ENCODE measurements around the gene APOA5. TPM values are rescaled to one million over a fixed set of nuclear protein-coding genes. Genes with fewer than 3 reads are reported as not detected.
"Not testable (repeated sequence)": the region's sequence is repeated elsewhere in the genome, so short reads cannot be mapped to it uniquely, and the experiment has no call there.

Gene APOA5
- total and polyA plus RNA-seq, 4 donors = not detected

DNA sequence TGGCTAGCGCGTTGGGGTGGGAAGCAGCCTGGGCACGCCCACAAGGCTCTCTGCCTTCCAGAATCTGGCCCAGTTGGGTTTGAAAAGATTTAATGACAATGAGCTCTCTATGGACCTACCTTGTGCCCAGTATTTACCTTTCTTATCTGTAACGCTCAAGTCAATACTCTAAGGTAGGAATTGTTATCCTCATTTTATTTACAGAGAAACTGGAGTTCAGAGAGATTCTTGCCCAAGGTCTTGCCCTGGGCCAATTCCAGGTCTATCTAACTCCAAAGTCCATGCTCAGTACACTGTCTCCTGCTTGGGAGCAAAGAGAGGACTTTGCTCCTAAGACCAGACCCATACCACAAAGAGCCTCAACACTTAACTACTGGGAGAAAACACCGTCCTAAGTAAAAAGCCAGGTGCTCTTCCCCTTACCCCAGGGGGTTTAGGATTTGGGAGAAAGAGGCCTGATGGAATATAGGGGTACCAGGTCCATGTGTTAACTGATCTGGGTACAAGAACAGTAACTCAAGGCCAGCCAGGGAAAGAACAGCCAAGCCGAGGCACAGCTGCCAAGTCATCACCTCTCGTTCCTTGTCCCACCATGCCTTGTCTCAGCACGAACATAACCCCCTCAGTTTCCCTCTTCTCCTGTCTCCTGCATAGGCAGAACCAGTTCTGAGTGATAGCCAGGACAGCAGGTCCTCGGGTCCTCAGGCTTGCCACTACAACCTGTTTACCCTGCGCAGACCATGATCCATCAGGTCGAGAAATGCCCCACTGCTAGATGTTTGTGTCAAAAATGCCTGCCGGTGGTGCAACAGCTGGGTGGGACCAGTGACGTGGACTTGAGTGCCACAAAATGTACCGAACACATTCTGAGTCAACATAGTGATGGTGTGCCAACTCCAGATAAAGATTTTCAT lies 16.8 kb upstream of the APOA5 start:
- no peaks in the 10 kb centered on the region for H3K27me3 ChIP-seq (ENCODE audit: control insufficient read depth in 1 of 2, insufficient read depth in 2 of 2, low read length in 1 of 2)
- no peak overlapping the region for H3K4me3 ChIP-seq (ENCODE audit: low read length in 2 of 2)
- ATAC-seq (ENCODE audit: low FRiP score) (no peak), DNase-seq (no peak)
- no peak overlapping the region for H3K27ac ChIP-seq (ENCODE audit: low read depth in 1 of 2, low read length in 2 of 2)
- no peaks in the 10 kb centered on the region for H3K36me3 ChIP-seq (ENCODE audit: control insufficient read depth in 1 of 2, insufficient read depth in 2 of 2, low read length in 1 of 2)
- 75 to 79% methylated on average over 14 of the region's 14 CpGs for WGBS, 2 donors
- intact Hi-C loops (cut with DNase I) = no loop called here
- H3K4me1 ChIP-seq (ENCODE audit: control insufficient read depth in 1 of 2, insufficient read depth in 2 of 2, low read length in 2 of 2) = no peaks in the 10 kb centered on the region
- H3K9me3 ChIP-seq (ENCODE audit: control insufficient read depth, low read length) = peaks cover 2% of the 10 kb centered on the region

DNA sequence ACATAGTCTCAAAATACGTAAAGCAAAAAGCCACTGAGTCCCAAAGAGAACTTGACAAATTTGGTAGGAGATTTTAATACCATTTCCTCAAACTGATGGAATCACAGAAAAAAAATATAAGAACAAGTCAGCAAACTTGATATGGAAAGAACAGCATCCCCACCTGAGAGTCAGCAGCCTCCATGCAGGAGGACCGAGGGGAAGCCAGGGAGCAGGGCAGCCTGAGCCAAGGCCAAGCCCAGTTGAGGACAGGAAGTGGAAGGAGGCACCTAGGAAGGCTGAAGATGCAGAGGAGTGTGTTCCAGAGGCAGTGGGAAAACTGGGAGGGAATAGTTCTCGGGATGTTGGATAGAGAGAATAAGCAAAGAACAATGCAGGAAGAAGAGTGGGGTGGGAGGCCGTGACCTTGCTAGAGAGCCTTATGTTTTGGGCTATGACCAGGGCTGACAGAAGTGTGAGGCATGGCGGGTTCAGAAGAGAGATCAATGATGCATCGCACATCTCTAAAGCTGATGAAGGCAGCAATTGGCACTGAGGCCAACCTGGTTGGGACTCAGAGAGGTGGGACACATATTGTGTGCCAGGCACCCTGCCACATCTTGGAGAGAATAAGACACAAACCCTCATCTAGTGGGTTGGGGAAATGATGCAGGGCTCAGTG lies 16.1 kb upstream of the APOA5 start:
- Histone ChIP-seq H3K27ac (ENCODE audit: low read depth in 1 of 2, low read length in 2 of 2) (no peak overlapping the region), H3K27me3 (ENCODE audit: control insufficient read depth in 1 of 2, insufficient read depth in 2 of 2, low read length in 1 of 2) (no peaks in the 10 kb centered on the region), H3K4me3 (ENCODE audit: low read length in 2 of 2) (no peak overlapping the region), H3K36me3 (ENCODE audit: control insufficient read depth in 1 of 2, insufficient read depth in 2 of 2, low read length in 1 of 2) (no peaks in the 10 kb centered on the region), H3K4me1 (ENCODE audit: control insufficient read depth in 1 of 2, insufficient read depth in 2 of 2, low read length in 2 of 2) (no peaks in the 10 kb centered on the region), H3K9me3 (ENCODE audit: control insufficient read depth, low read length) (no peaks in the 10 kb centered on the region)
- intact Hi-C loops (cut with DNase I) = no loop called here
- DNase-seq (no peak), ATAC-seq (ENCODE audit: low FRiP score) (no peak)
- WGBS, 2 donors = 92 to 96% methylated on average over 6 of the region's 6 CpGs

DNA sequence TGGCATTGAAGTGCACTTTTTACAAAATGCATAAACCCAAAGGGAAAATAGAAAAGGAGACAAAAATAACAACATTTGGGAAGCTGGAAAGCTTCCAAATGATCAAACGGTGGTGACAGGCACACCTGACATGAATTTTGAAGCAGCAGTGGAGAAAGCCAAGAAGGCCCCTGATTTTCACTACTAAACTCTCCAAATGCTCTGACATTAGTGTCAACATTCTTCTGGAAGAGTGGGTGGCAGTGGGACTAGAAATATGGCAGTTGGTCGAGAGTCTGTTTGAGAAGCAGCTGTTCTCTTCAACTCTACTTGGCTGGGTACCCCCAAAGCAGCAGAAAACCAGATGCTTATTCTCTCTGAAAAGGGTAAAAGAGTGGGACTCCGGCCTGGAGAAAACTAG lies 12.3 kb upstream of the APOA5 start:
- no peak overlapping the region for H3K4me3 ChIP-seq (ENCODE audit: low read length in 2 of 2)
- intact Hi-C loops (cut with DNase I) = no loop called here
- ATAC-seq (ENCODE audit: low FRiP score) (no peak), DNase-seq (no peak)
- H3K9me3 ChIP-seq (ENCODE audit: control insufficient read depth, low read length) = no peaks in the 10 kb centered on the region
- no peak overlapping the region for H3K27ac ChIP-seq (ENCODE audit: low read depth in 1 of 2, low read length in 2 of 2)
- H3K4me1 ChIP-seq (ENCODE audit: control insufficient read depth in 1 of 2, insufficient read depth in 2 of 2, low read length in 2 of 2) = no peaks in the 10 kb centered on the region
- no peaks in the 10 kb centered on the region for H3K27me3 ChIP-seq (ENCODE audit: control insufficient read depth in 1 of 2, insufficient read depth in 2 of 2, low read length in 1 of 2)
- 46% methylated on average over 3 of the region's 3 CpGs for WGBS, 2 donors
- no peaks in the 10 kb centered on the region for H3K36me3 ChIP-seq (ENCODE audit: control insufficient read depth in 1 of 2, insufficient read depth in 2 of 2, low read length in 1 of 2)

GRCh38 chr11:116801662-116802061 lies 10.0 kb upstream of the APOA5 start:
- H3K9me3 ChIP-seq (ENCODE audit: control insufficient read depth, low read length); H3K4me1 ChIP-seq (ENCODE audit: control insufficient read depth in 1 of 2, insufficient read depth in 2 of 2, low read length in 2 of 2); H3K27ac ChIP-seq (ENCODE audit: low read depth in 1 of 2, low read length in 2 of 2); ATAC-seq (ENCODE audit: low FRiP score); DNase-seq; H3K27me3 ChIP-seq (ENCODE audit: control insufficient read depth in 1 of 2, insufficient read depth in 2 of 2, low read length in 1 of 2); intact Hi-C loops (cut with DNase I); H3K4me3 ChIP-seq (ENCODE audit: low read length in 2 of 2); H3K36me3 ChIP-seq (ENCODE audit: control insufficient read depth in 1 of 2, insufficient read depth in 2 of 2, low read length in 1 of 2): not testable (repeated sequence)

DNA sequence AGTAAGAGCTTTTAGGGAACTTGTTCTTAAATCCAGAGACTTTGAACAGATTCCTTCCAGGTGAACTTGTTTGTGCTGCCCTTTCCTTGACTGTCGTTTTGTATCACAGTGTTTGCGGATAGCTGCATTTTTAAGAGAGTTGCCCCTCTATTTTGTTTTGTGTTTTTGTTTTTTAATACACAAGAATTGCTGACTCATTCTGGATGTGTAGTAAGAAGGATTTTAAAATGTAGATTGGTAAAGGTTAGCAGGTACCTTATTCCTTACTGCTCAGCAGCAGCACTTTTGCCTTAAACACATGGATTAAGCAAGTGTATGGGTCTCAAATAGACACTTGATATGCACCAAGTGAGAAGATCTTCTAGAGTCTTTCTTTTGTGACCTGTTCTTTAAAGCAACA lies 8.9 kb upstream of the APOA5 start:
- intact Hi-C loops (cut with DNase I) = no loop called here
- Histone ChIP-seq H3K4me3 (ENCODE audit: low read length in 2 of 2) (no peak overlapping the region), H3K36me3 (ENCODE audit: control insufficient read depth in 1 of 2, insufficient read depth in 2 of 2, low read length in 1 of 2) (no peaks in the 10 kb centered on the region), H3K9me3 (ENCODE audit: control insufficient read depth, low read length) (no peaks in the 10 kb centered on the region), H3K27ac (ENCODE audit: low read depth in 1 of 2, low read length in 2 of 2) (no peak overlapping the region), H3K27me3 (ENCODE audit: control insufficient read depth in 1 of 2, insufficient read depth in 2 of 2, low read length in 1 of 2) (no peaks in the 10 kb centered on the region), H3K4me1 (ENCODE audit: control insufficient read depth in 1 of 2, insufficient read depth in 2 of 2, low read length in 2 of 2) (no peaks in the 10 kb centered on the region)
- ATAC-seq (ENCODE audit: low FRiP score) (no peak), DNase-seq (no peak)
- 93 to 95% methylated on average over 2 of the region's 2 CpGs for WGBS, 2 donors

DNA sequence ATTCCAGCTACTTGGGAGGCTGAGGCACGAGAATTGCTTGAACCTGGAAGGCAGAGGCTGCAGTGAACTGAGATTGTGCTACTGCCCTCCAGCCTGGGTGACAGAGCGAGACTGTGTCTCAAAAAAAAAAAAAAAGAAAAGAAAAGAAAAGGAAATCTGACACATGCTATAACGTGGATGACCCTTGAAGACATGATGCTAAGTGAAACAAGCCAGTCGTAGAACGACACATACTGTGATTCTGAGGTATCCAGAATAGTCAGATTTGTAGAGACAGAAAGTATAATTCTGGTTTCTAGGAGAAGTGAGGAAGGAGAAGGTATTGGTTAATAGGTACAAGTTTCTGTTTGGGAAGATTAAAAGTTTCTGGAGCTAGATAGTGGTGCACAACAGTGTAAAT lies 6.7 kb upstream of the APOA5 start:
- no peak for DNase-seq
- H3K4me3 ChIP-seq (ENCODE audit: low read length in 2 of 2) = no peak overlapping the region
- intact Hi-C loops (cut with DNase I) = loop anchor here in 1 of 2 donors (10.0 kb wide), 1 partner anchor 306 kb away; no protein-coding TSS in a partner anchor
- H3K9me3 ChIP-seq (ENCODE audit: control insufficient read depth, low read length) = no peaks in the 10 kb centered on the region
- 81 to 87% methylated on average over 5 of the region's 5 CpGs for WGBS, 2 donors
- no peak overlapping the region for H3K27ac ChIP-seq (ENCODE audit: low read depth in 1 of 2, low read length in 2 of 2)
- no peaks in the 10 kb centered on the region for H3K27me3 ChIP-seq (ENCODE audit: control insufficient read depth in 1 of 2, insufficient read depth in 2 of 2, low read length in 1 of 2)
- ATAC-seq (ENCODE audit: low FRiP score) = no peak
- H3K36me3 ChIP-seq (ENCODE audit: control insufficient read depth in 1 of 2, insufficient read depth in 2 of 2, low read length in 1 of 2) = no peaks in the 10 kb centered on the region
- no peaks in the 10 kb centered on the region for H3K4me1 ChIP-seq (ENCODE audit: control insufficient read depth in 1 of 2, insufficient read depth in 2 of 2, low read length in 2 of 2)

GRCh38 chr11:116797816-116798215 lies 6.1 kb upstream of the APOA5 start:
- no peaks in the 10 kb centered on the region for H3K9me3 ChIP-seq (ENCODE audit: control insufficient read depth, low read length)
- H3K4me1 ChIP-seq (ENCODE audit: control insufficient read depth in 1 of 2, insufficient read depth in 2 of 2, low read length in 2 of 2) = no peaks in the 10 kb centered on the region
- ATAC-seq (ENCODE audit: low FRiP score) (no peak), DNase-seq (no peak)
- no peaks in the 10 kb centered on the region for H3K27me3 ChIP-seq (ENCODE audit: control insufficient read depth in 1 of 2, insufficient read depth in 2 of 2, low read length in 1 of 2)
- H3K27ac ChIP-seq (ENCODE audit: low read depth in 1 of 2, low read length in 2 of 2) = no peak overlapping the region
- intact Hi-C loops (cut with DNase I) = loop anchor here in 1 of 2 donors (10.0 kb wide), 1 partner anchor 307 kb away; no protein-coding TSS in a partner anchor
- H3K36me3 ChIP-seq (ENCODE audit: control insufficient read depth in 1 of 2, insufficient read depth in 2 of 2, low read length in 1 of 2) = no peaks in the 10 kb centered on the region
- 32 to 40% methylated on average over 5 of the region's 5 CpGs for WGBS, 2 donors
- no peak overlapping the region for H3K4me3 ChIP-seq (ENCODE audit: low read length in 2 of 2)

GRCh38 chr11:116796548-116796947 lies 4.9 kb upstream of the APOA5 start:
- intact Hi-C loops (cut with DNase I) = loop anchor here in 1 of 2 donors (10.0 kb wide), 1 partner anchor 308 kb away; no protein-coding TSS in a partner anchor
- WGBS, 2 donors = 89 to 90% methylated on average over 1 of the region's 1 CpG
- no peaks in the 10 kb centered on the region for H3K9me3 ChIP-seq (ENCODE audit: control insufficient read depth, low read length)

More at GRCh38 chr11:116796548-116796947, 4.9 kb upstream of the APOA5 start:
- DNase-seq = no peak
- Histone ChIP-seq H3K27me3 (ENCODE audit: control insufficient read depth in 1 of 2, insufficient read depth in 2 of 2, low read length in 1 of 2) (no peaks in the 10 kb centered on the region), H3K36me3 (ENCODE audit: control insufficient read depth in 1 of 2, insufficient read depth in 2 of 2, low read length in 1 of 2) (no peaks in the 10 kb centered on the region), H3K4me1 (ENCODE audit: control insufficient read depth in 1 of 2, insufficient read depth in 2 of 2, low read length in 2 of 2) (no peaks in the 10 kb centered on the region), H3K27ac (ENCODE audit: low read depth in 1 of 2, low read length in 2 of 2) (no peak overlapping the region), H3K4me3 (ENCODE audit: low read length in 2 of 2) (no peak overlapping the region)
- ATAC-seq (ENCODE audit: low FRiP score) = no peak

Measured in aorta (tissue), 5 donors.